ENCODE data around the gene TMEM120B.

The TMEM120B gene

GRCh38 chr12:121827351-121828099 lies 115.0 kb downstream of the TMEM120B start:
- H3K36me3 ChIP-seq (ENCODE audit: control insufficient read depth in 2 of 2, insufficient read depth in 2 of 2, low read length in 2 of 2): peaks cover 57 to 63% of the 10 kb centered on the region in 2 donors
- no peaks in the 10 kb centered on the region for H3K4me1 ChIP-seq (ENCODE audit: control insufficient read depth in 2 of 2, insufficient read depth in 2 of 2, low read length in 2 of 2)
- H3K27ac ChIP-seq (ENCODE audit: low read depth in 2 of 2, low read length in 2 of 2): no peak overlapping the region
- H3K4me3 ChIP-seq (ENCODE audit: low read length in 2 of 2): no peak overlapping the region
- no peak overlapping the region for H3K9ac ChIP-seq (ENCODE audit: low read depth in 1 of 2, low read length in 2 of 2)
- no peaks in the 10 kb centered on the region for H3K9me3 ChIP-seq (ENCODE audit: control insufficient read depth in 2 of 2, low read length in 2 of 2)
- no peaks in the 10 kb centered on the region for H3K27me3 ChIP-seq (ENCODE audit: control insufficient read depth in 2 of 2, insufficient read depth in 2 of 2, low read length in 2 of 2)

GRCh38 chr12:121828306-121828705 lies 115.8 kb downstream of the TMEM120B start:
- Histone ChIP-seq H3K9me3 (ENCODE audit: control insufficient read depth in 2 of 2, low read length in 2 of 2) (no peaks in the 10 kb centered on the region), H3K9ac (ENCODE audit: low read depth in 1 of 2, low read length in 2 of 2) (no peak overlapping the region), H3K4me3 (ENCODE audit: low read length in 2 of 2) (no peak overlapping the region), H3K27ac (ENCODE audit: low read depth in 2 of 2, low read length in 2 of 2) (no peak overlapping the region), H3K27me3 (ENCODE audit: control insufficient read depth in 2 of 2, insufficient read depth in 2 of 2, low read length in 2 of 2) (no peaks in the 10 kb centered on the region), H3K4me1 (ENCODE audit: control insufficient read depth in 2 of 2, insufficient read depth in 2 of 2, low read length in 2 of 2) (no peaks in the 10 kb centered on the region), H3K36me3 (ENCODE audit: control insufficient read depth in 2 of 2, insufficient read depth in 2 of 2, low read length in 2 of 2) (peaks cover 55 to 59% of the 10 kb centered on the region in 2 donors)

DNA sequence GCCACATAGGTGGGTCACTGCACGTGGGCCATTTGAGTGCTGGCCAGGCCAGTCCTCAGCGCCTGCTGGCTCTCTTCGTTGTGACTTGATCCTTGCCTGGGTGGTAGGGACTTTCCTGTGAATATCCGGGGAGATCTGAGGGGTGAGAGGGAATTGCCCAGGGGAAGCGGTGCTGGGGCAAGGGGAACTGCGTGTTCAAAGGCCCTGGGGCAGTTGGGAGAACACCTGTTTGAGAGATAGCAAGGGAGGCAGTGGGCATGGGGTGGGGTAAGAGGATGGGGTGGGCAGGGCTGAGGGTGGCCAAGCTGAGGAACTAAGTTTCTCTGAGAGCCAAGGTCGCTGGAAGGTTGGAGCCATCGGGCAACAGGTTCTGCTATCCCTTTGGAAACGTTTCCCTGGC lies 116.3 kb downstream of the TMEM120B start:
- Histone ChIP-seq H3K36me3 (ENCODE audit: control insufficient read depth in 2 of 2, insufficient read depth in 2 of 2, low read length in 2 of 2) (peaks cover 50 to 54% of the 10 kb centered on the region in 2 donors), H3K9ac (ENCODE audit: low read depth in 1 of 2, low read length in 2 of 2) (no peak overlapping the region), H3K4me1 (ENCODE audit: control insufficient read depth in 2 of 2, insufficient read depth in 2 of 2, low read length in 2 of 2) (no peaks in the 10 kb centered on the region), H3K4me3 (ENCODE audit: low read length in 2 of 2) (no peak overlapping the region), H3K27me3 (ENCODE audit: control insufficient read depth in 2 of 2, insufficient read depth in 2 of 2, low read length in 2 of 2) (no peaks in the 10 kb centered on the region), H3K27ac (ENCODE audit: low read depth in 2 of 2, low read length in 2 of 2) (no peak overlapping the region), H3K9me3 (ENCODE audit: control insufficient read depth in 2 of 2, low read length in 2 of 2) (no peaks in the 10 kb centered on the region)

GRCh38 chr12:121829250-121829918 lies 116.8 kb downstream of the TMEM120B start:
- no peak overlapping the region for H3K27ac ChIP-seq (ENCODE audit: low read depth in 2 of 2, low read length in 2 of 2)
- no peaks in the 10 kb centered on the region for H3K9me3 ChIP-seq (ENCODE audit: control insufficient read depth in 2 of 2, low read length in 2 of 2)
- H3K4me1 ChIP-seq (ENCODE audit: control insufficient read depth in 2 of 2, insufficient read depth in 2 of 2, low read length in 2 of 2): no peaks in the 10 kb centered on the region
- no peak overlapping the region for H3K9ac ChIP-seq (ENCODE audit: low read depth in 1 of 2, low read length in 2 of 2)
- no peaks in the 10 kb centered on the region for H3K27me3 ChIP-seq (ENCODE audit: control insufficient read depth in 2 of 2, insufficient read depth in 2 of 2, low read length in 2 of 2)
- H3K4me3 ChIP-seq (ENCODE audit: low read length in 2 of 2): no peak overlapping the region
- H3K36me3 ChIP-seq (ENCODE audit: control insufficient read depth in 2 of 2, insufficient read depth in 2 of 2, low read length in 2 of 2): peaks cover 46 to 50% of the 10 kb centered on the region in 2 donors

- H3K9ac ChIP-seq (ENCODE audit: low read depth in 1 of 2, low read length in 2 of 2): no peak overlapping the region
- H3K27me3 ChIP-seq (ENCODE audit: control insufficient read depth in 2 of 2, insufficient read depth in 2 of 2, low read length in 2 of 2): no peaks in the 10 kb centered on the region
- no peak overlapping the region for H3K27ac ChIP-seq (ENCODE audit: low read depth in 2 of 2, low read length in 2 of 2)
- no peak overlapping the region for H3K4me3 ChIP-seq (ENCODE audit: low read length in 2 of 2)
- peaks cover 46 to 47% of the 10 kb centered on the region in 2 donors for H3K36me3 ChIP-seq (ENCODE audit: control insufficient read depth in 2 of 2, insufficient read depth in 2 of 2, low read length in 2 of 2)
- H3K4me1 ChIP-seq (ENCODE audit: control insufficient read depth in 2 of 2, insufficient read depth in 2 of 2, low read length in 2 of 2): no peaks in the 10 kb centered on the region
- H3K9me3 ChIP-seq (ENCODE audit: control insufficient read depth in 2 of 2, low read length in 2 of 2): no peaks in the 10 kb centered on the region
Measured at GRCh38 chr12:121830134-121830533, 117.6 kb downstream of the TMEM120B start.

DNA sequence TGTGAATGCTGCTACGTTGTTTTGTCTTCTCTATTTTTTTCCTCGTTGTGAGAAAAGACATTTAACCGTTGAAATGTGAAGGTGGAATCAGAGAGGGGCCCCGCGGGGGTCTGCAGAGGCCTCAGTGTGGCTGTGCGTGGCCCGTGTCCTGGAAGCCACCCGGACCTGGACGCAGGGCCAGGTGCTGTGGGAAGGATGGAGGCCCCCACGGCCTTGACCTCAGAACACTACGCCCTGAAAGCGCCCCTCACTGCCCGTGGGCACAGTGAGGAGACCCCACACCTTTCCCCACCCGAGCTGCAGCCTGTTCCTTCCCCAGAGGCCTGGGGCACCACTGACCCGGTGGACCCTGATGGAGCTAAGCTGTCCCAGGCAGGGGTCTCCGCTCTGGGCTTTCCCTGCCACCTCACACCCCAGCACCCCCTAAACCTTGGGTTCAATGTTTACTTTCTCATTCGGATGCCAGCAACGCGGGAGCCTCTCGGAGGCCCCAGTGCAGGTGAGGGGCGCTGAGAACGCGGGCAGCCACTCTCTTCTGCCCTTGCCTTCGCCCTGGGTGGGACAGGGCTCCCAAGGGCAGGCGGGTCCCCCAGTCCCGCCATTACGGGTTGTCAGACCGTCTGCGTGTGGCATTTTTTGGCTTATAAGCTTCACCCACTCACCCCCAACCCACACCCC lies 118.2 kb downstream of the TMEM120B start:
- Histone ChIP-seq H3K27me3 (ENCODE audit: control insufficient read depth in 2 of 2, insufficient read depth in 2 of 2, low read length in 2 of 2) (no peaks in the 10 kb centered on the region), H3K9ac (ENCODE audit: low read depth in 1 of 2, low read length in 2 of 2) (no peak overlapping the region), H3K4me1 (ENCODE audit: control insufficient read depth in 2 of 2, insufficient read depth in 2 of 2, low read length in 2 of 2) (no peaks in the 10 kb centered on the region), H3K4me3 (ENCODE audit: low read length in 2 of 2) (no peak overlapping the region), H3K9me3 (ENCODE audit: control insufficient read depth in 2 of 2, low read length in 2 of 2) (no peaks in the 10 kb centered on the region), H3K27ac (ENCODE audit: low read depth in 2 of 2, low read length in 2 of 2) (no peak overlapping the region), H3K36me3 (ENCODE audit: control insufficient read depth in 2 of 2, insufficient read depth in 2 of 2, low read length in 2 of 2) (peaks cover 46% of the 10 kb centered on the region in 2 donors)
